ENCODE data around the gene CCDC191.

The CCDC191 gene

GRCh38 chr3:114034787-114035545, 21.4 kb downstream of the CCDC191 start:
- H3K4me3 ChIP-seq (ENCODE audit: low read depth, low read length) = no peak overlapping the region
- no peaks in the 10 kb centered on the region for H3K4me1 ChIP-seq (ENCODE audit: control insufficient read depth, insufficient read depth, low read length)
- H3K27ac ChIP-seq (ENCODE audit: extremely low read depth, low read depth, low read length) = no peak overlapping the region
- no peaks in the 10 kb centered on the region for H3K9me3 ChIP-seq (ENCODE audit: control insufficient read depth, insufficient read depth, low read depth, low read length)
- ChIA-PET POLR2A (no interaction called here), CTCF (no interaction called here)
- no peaks in the 10 kb centered on the region for H3K36me3 ChIP-seq (ENCODE audit: control insufficient read depth in 2 of 2, insufficient read depth in 1 of 2, low read length in 2 of 2)
- TF ChIP-seq ZBTB17 (tag by site-specific recombination; IDR thresholded peaks at IDR 0.05) (no peak), ZNF555 (tag by site-specific recombination; conservative IDR thresholded peaks at IDR 0.05) (no peak), ZNF426 (tag by site-specific recombination; IDR thresholded peaks at IDR 0.05) (no peak)
- TF ChIP-seq, protein P1, sequence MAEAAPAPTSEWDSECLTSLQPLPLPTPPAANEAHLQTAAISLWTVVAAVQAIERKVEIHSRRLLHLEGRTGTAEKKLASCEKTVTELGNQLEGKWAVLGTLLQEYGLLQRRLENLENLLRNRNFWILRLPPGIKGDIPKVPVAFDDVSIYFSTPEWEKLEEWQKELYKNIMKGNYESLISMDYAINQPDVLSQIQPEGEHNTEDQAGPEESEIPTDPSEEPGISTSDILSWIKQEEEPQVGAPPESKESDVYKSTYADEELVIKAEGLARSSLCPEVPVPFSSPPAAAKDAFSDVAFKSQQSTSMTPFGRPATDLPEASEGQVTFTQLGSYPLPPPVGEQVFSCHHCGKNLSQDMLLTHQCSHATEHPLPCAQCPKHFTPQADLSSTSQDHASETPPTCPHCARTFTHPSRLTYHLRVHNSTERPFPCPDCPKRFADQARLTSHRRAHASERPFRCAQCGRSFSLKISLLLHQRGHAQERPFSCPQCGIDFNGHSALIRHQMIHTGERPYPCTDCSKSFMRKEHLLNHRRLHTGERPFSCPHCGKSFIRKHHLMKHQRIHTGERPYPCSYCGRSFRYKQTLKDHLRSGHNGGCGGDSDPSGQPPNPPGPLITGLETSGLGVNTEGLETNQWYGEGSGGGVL (tag by site-specific recombination; IDR thresholded peaks at IDR 0.05) = no peak

DNA sequence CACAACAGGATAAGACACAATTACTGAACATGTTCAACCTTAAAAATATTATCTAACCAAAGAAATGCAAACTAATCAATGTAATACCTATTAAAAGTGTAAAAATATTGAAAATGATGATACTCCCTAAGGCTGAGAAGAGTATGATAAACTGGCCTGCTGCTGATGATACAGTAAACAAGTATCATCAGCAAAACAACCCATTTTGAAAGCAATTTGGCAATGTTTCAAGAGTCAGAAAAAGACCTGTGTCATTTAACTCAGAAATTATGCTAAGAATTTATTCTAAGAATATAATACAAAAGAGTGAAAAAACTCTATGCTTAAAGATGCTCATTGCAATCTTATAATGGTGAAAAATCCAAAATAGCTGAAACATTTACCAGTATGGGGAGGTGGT, 22.1 kb downstream of the CCDC191 start:
- POLR2A ChIA-PET = no interaction called here
- no peaks in the 10 kb centered on the region for H3K9me3 ChIP-seq (ENCODE audit: control insufficient read depth, insufficient read depth, low read depth, low read length)
- no peak overlapping the region for H3K4me3 ChIP-seq (ENCODE audit: low read depth, low read length)
- no peaks in the 10 kb centered on the region for H3K4me1 ChIP-seq (ENCODE audit: control insufficient read depth, insufficient read depth, low read length)
- TF ChIP-seq ZNF138 (tag by site-specific recombination; IDR thresholded peaks at IDR 0.05; ENCODE audit: borderline replicate concordance) (no peak), BCL11A (tag by site-specific recombination; IDR thresholded peaks at IDR 0.05; ENCODE audit: low read depth) (no peak), ZNF560 (tag by site-specific recombination; IDR thresholded peaks at IDR 0.05; ENCODE audit: borderline replicate concordance) (no peak), ZNF404 (tag by site-specific recombination; IDR thresholded peaks at IDR 0.05) (no peak), SP7 (tag by site-specific recombination; IDR thresholded peaks at IDR 0.05) (no peak), MZF1 (tag by site-specific recombination; IDR thresholded peaks at IDR 0.05; ENCODE audit: borderline replicate concordance) (no peak), ZNF626 (tag by site-specific recombination; IDR thresholded peaks at IDR 0.05) (no peak), KLF8 (tag by site-specific recombination; IDR thresholded peaks at IDR 0.05) (no peak), ZNF571 (tag by site-specific recombination; IDR thresholded peaks at IDR 0.05) (no peak)
- TF ChIP-seq, protein P2, sequence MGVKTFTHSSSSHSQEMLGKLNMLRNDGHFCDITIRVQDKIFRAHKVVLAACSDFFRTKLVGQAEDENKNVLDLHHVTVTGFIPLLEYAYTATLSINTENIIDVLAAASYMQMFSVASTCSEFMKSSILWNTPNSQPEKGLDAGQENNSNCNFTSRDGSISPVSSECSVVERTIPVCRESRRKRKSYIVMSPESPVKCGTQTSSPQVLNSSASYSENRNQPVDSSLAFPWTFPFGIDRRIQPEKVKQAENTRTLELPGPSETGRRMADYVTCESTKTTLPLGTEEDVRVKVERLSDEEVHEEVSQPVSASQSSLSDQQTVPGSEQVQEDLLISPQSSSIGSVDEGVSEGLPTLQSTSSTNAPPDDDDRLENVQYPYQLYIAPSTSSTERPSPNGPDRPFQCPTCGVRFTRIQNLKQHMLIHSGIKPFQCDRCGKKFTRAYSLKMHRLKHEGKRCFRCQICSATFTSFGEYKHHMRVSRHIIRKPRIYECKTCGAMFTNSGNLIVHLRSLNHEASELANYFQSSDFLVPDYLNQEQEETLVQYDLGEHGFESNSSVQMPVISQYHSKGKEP (tag by site-specific recombination; IDR thresholded peaks at IDR 0.05) = no peak
- H3K27ac ChIP-seq (ENCODE audit: extremely low read depth, low read depth, low read length) = no peak overlapping the region
- CTCF ChIA-PET = no interaction called here
- no peaks in the 10 kb centered on the region for H3K36me3 ChIP-seq (ENCODE audit: control insufficient read depth in 2 of 2, insufficient read depth in 1 of 2, low read length in 2 of 2)

DNA sequence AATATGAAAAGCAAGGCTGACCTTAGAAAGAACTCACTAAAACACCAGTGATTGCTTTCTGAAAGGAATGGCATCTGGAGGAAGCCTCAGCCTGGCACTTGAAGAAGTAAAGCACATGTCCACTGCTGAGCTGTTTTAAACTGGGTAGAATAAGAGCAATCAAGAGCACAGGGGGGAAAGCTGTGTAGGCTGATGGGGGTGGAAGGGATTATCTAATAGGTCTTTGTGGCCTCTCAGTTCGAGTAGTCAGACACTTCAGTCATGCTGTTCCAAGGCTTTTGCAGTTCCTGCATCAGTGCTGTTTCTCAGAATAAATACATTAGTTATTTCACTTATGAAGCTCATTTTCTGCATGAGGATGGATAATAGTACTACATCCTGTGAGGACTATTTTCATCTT, 22.6 kb downstream of the CCDC191 start:
- TF ChIP-seq IKZF3 (tag by site-specific recombination; IDR thresholded peaks at IDR 0.05) (no peak), HOXD13 (CRISPR knock-in tag; IDR thresholded peaks at IDR 0.05; ENCODE audit: borderline replicate concordance) (no peak), OVOL3 (tag by site-specific recombination; IDR thresholded peaks at IDR 0.05) (no peak), ZNF843 (tag by site-specific recombination; IDR thresholded peaks at IDR 0.05) (no peak), ZNF433 (tag by site-specific recombination; IDR thresholded peaks at IDR 0.05; ENCODE audit: low read depth) (no peak), ZNF221 (tag by site-specific recombination; IDR thresholded peaks at IDR 0.05; ENCODE audit: borderline replicate concordance) (no peak), ZNF660 (tag by site-specific recombination; IDR thresholded peaks at IDR 0.05) (no peak)
- TF ChIP-seq, protein P3, sequence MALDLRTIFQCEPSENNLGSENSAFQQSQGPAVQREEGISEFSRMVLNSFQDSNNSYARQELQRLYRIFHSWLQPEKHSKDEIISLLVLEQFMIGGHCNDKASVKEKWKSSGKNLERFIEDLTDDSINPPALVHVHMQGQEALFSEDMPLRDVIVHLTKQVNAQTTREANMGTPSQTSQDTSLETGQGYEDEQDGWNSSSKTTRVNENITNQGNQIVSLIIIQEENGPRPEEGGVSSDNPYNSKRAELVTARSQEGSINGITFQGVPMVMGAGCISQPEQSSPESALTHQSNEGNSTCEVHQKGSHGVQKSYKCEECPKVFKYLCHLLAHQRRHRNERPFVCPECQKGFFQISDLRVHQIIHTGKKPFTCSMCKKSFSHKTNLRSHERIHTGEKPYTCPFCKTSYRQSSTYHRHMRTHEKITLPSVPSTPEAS (tag by site-specific recombination; IDR thresholded peaks at IDR 0.05) = no peak
- no peak overlapping the region for H3K4me3 ChIP-seq (ENCODE audit: low read depth, low read length)
- CTCF ChIA-PET = no interaction called here
- no peaks in the 10 kb centered on the region for H3K36me3 ChIP-seq (ENCODE audit: control insufficient read depth in 2 of 2, insufficient read depth in 1 of 2, low read length in 2 of 2)
- H3K9me3 ChIP-seq (ENCODE audit: control insufficient read depth, insufficient read depth, low read depth, low read length) = no peaks in the 10 kb centered on the region
- H3K27ac ChIP-seq (ENCODE audit: extremely low read depth, low read depth, low read length) = no peak overlapping the region
- no peaks in the 10 kb centered on the region for H3K4me1 ChIP-seq (ENCODE audit: control insufficient read depth, insufficient read depth, low read length)
- POLR2A ChIA-PET = no interaction called here
